GM18861 (cell line): Measurements from ENCODE around the gene AOPEP.

Experiments
- ATAC-seq: cut with Tn5 transposase; IDR thresholded peaks from one replicate; pipeline ENCODE4 v1.9.1; 2021; ENCODE audit not compliant: unreplicated experiment

Gene AOPEP

DNA sequence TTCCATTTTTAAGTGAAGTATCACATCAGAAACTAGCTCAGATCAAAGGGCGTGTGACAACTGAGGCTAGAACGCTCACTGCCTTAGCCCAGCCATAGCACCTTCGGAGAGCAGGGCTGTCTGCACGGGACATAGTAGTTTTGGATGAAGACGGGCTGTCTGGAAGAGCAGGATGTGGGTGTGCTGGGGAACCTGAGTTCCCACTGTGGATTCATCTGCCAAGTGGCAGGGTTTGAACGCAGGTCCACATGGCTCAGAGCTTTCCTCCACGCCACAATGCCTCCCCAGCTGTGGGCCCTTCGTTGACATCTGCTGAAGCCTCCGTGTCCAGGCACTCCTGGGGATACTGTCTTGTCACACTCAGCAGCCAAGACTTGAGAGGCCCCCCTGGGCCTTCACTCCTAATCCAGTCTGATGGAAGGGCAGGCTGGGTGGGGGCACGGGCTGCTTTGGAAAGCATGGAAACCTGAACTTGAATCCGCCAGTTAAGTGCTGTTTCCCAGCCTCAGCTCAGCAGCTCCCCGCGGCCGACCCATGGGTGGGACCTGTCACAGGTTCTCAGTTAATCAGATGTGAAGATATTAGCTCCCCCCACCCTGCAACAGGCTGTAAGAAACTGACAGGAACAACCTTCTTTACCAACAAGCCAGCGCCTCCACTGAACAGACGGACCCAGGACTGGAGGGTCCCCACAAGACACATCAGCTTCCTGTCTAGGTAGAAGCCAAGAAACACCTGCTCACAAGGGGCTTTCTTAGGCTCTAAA lies 362.9 kb downstream of the AOPEP start:
- ATAC-seq = no peak

DNA sequence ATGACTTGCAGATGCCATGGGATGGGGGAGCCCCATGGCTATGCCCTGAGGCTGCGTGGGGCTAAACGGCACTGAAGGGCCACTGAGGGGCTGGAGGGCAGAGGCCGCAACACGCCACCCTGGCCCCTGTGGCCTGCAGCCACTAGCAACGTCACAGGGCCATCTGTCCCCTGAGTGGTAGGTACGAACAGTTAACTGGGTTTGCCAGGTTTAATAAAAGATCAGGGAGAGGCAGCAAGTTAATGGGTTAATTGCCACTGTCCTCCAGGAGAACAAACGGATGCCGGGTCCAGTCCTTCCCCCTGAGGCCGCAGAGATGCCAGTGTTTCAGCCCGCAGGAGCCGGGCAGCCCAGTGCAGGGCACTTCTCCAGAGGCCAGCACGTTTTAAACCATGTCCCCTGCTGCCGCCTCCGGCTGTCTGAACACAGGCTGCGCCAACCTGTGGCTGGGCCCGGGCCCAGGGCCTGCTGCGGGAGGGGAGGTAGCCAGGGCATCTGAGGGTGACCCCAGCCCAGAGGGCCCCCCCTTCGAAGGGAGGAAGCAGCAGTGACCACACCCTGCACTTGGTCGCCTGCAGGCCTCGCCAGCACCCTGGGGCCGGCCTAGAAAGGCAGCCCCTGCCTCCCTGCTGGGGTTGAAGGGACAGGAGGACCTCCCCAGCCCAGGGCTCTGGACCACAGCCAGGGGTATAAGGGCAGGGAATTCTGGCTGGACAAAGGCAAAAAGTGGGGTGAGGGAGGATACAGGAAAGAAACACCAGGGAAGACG lies 363.7 kb downstream of the AOPEP start:
- no peak for ATAC-seq

DNA sequence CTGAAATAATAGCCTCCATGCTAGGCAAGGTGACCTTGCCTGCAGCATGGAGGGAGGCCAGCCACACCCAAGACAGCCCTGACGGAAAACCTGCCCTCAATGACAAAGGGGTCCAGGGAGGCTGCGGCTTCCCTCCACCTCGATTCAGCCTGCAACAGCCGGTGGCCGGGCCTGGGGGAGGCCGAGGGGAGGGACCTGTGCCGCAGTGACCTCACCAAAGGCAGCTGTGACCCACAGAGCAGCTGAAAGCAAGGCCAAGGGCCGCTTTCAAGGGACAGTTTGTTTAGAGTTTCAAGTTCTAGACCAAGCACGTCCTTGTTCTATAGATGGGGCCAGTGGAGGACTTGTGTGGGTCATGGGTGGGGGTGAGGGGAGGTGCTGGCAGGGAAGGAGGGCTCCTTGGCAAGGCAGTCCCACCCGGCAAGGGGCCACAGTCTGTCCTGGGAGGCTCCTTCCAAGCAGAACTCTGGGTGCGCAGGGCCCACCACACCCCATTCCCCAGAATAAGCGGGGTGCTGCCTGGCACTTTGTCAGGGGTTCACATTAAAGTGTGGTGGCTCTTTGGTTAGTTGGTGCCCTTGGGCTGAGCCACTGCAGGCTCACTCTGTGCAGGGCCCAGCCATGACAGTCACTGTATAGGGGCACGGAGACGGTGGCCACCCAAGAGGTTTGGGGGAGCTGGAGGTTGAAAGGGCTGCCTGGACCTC lies 364.5 kb downstream of the AOPEP start:
- no peak for ATAC-seq

DNA sequence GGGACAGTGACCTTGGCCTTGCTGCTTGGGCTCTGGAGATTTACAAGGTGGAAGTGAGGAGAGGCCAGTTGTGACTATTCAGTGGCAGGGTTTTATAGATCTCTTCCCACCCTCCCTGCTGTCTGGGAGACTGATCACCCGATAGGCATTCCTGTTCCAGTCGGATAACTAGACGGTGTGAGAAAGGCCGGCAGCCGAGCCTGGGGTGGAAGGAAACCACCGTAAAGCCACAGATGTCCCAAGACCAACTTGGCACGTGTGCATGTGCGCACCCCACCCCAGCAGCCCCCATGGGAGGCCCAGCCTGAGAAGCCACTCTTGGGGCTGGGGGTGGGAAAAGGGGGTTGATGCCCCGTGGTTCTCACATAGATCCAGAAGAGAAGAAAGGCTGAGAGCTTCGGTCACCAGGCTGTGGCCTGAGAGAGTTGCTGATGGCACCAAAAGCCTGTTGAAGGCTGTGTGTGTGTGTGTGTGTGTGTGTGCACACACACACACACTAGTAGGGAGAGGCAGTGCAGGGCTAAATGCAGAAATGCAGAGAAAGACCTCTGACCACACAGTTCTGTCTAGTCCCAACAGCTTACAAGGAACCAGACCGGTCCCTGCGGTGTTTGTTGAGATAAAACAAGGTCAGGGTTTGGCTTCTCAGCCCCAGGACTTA lies 365.2 kb downstream of the AOPEP start:
- no peak for ATAC-seq

DNA sequence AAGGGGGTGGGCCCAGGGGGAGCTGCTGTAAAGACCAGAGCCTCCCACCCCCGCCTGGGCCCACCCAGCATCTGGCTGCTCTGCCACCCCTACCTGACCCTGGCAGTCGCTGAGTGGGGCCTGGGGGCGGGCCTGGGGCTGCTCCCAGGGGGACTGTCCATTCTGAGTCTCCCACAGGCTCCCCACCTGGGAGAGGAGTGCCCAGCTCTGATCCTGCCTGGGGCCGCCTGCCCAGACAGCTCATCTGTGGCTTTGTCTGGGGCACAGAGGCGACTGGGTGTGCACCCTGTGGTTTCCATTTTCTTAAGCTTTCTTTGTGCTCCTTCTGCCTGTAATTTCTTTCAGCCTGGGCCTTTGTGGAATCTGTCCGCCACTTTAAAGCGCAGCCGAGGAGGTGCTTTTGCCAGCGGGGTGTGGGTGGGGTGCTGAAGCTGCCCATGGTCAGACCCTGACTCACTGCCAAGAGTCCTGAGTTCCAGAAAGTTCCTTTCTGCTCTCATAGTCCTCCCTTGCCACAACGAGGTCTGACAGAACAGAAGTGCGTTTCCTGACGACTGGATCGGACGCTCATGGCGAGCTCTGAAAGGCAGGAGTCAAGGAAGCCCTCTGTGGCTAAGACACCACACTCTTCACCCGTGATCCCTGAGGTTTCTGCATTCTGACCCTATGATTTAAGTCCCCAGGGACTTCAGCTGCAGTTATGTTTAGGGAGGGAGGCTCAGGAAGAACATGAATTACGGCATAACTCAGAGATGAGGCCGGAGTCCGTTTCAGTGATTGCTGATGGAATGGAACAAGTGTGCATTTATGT lies 366.0 kb downstream of the AOPEP start:
- no peak for ATAC-seq

DNA sequence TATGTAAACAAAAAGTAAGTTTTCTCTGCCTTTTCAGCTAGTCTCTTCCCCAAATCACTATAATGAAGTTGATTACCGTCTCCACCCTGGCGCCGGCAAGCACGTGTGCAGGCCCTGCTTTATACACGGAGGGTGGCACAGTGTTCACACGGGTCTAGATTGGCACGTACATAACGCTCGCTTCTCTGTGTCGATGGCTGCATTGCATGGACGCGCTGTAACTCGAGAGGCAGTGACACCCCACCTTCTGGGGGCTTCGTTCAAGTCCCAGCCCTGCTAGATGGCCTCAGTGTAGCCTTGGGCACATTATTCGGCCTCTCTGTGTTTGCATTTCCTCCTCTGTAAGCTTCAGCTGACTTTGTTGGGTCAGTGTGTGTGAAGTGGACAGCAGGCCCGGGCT lies 367.1 kb downstream of the AOPEP start:
- ATAC-seq = no peak

DNA sequence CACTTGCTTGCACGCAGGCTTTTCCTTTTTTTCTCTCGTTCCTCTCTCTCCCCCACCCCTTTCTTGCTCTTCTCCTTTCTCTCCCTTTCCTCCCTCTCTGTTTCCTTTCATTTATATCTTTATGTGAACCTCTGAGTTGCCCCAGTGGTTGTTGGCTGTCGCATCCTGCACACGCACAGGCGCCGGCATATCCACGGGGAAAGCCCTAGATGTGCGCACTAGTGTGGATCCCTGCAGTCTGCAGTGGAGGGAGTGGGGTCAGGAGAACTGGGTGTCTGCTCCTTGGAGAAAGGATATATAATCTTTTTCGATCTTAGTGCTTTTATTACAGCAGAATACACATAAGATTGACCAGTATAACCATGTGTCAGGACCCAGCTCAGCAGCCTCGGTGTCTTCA lies 367.5 kb downstream of the AOPEP start:
- no peak for ATAC-seq

DNA sequence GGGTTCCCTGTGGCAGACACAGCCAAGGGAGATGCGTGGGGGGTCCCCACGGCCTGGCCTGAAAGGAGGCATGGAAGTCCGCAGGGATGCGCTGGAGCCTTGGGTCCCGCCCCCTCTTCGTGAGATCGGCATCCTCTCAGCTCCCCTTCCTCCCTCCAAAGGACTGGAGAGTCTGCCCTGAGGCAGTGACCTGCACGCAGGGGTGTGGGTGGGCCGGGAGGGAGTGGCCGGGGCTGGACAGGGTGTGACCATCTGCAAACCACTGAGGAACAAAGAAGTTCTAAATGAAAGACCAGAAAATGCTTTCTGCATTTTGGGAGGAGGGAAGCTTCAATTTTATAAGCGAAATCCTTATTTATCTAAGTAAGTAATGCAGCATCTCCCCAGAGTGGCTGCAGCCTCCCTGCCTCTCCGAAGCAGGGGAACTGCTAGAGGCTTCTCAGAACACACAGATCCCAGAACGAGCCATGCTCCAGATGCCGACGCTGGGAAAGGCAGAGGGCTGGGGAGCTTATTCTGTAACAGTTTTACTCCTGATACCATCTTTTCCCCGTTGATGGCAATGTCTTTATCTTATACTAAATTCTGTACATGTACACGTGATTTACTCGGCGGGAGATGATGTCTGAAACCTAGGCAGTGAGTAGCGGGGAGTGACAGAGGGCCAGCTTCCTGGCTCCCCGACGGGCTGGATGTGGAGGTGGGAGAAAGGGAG lies 369.3 kb downstream of the AOPEP start:
- no peak for ATAC-seq

DNA sequence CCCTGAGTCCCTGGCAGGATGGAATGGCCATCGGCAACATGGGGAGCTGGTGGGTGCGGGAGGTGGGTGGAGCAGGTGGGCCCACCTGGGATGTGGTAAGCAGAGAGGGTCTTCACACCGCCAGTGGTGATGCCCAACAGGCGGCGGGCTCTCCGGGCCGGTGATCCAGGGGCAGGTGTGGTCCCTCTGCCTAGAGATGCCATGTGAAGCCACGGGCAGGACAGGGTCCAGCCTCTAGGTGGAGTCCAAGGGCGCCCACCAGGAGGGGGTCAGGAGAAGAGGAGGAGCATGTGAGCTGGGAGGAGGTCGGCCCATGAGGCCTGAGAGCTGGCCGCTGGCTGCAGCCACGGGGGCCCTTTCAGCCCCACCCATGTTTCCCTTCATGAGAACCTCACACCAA lies 369.9 kb downstream of the AOPEP start:
- no peak for ATAC-seq

DNA sequence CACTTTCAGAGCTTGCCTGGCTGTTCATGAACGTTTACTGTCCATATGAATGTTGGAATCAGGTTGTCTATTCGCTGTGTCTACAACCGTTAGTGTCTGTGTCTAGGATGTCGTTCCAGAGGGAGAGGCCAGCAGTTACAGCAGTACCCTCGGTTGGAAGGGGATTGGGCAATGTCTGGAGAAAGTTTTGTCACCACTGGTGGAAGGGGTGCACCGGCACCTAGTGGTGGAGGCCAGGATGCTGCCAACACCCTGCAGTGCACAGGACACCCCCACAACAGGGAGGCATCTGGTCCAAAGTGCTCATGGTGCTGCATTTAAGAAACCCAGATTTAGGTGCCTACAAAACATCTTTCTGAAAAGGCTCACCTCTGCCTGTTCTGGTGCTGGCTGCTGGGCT lies 370.3 kb downstream of the AOPEP start:
- no peak for ATAC-seq

DNA sequence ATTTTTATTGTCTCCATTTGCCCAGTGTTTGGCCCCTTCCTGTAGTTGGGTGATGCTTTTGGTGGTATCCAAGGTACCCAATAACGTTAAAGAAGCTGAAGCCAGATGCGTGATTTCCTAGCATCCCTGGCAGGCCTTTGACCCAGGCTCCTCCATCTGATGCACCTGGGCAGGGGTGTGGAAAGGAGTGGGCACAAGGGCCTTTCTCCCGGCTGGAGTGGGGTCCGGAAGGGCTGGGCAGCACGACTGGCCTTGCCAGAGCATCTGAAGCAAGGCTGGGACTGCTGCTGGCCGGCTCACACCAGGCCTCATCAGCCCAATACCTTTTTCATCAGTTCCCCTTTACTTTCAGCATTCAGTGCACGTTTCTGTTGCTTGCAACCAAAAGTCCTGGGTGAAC lies 370.8 kb downstream of the AOPEP start:
- ATAC-seq = no peak

DNA sequence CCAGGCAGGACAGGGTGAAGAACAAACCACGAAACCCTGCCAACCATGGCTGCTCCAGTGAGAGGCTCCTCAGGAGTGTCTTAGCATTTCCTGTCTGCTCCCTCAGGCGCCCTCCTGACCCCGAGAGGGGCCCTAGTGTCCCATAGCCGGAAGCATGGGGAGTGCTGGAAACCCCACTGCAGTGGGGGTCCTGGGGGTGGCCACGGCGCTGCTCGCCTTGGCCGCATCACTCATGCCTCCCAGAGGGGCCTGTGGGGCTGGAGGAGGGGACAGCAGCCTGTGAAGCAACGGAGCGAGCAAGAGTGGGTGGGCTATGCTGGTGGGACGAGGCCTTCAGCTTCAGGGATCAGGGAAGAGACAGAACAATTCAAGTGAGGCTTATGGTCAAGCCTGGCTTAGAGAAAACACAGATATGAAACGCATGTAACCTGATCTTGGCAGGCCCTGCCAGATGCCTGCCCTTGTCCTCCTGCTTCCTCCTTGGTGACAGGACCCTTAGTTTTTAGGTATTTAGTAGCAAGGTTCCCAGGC lies 372.0 kb downstream of the AOPEP start:
- no peak for ATAC-seq

DNA sequence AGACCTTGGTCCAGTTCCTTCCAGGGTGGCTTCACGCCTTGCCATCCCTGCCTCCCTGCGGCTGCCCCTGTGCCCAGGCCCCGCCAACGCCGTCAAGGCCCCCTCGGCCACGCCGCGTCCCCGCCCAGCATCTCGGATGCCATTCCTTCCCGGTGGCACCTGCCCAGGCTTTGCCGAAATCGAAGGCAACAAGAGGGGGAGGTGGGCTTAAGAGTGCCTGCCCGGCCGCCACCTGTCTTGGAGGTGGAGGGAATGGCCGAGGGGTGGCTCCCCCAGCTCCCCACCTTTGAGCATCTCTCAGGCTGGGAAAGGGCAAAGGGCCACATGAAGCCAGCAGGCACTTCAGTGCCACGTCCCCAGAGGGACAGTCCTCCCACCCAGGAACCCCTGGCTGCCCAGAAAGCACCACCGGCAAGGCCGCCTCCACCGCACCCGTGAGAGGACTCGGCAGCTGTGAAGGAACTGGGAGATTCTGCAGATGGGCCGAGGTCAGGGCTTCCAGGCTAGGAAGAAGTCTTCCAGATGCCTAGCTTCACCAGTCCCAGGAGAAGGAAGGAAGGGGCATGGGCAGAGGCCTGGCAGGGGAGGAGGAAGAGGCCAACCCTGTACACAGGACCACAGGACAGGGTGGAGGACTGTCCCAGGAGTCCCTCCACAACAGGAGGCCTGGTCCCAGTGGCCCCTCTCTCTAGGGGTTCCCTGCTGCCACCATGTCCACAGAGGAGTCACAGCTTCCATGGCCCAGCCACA lies 373.0 kb downstream of the AOPEP start:
- no peak for ATAC-seq

DNA sequence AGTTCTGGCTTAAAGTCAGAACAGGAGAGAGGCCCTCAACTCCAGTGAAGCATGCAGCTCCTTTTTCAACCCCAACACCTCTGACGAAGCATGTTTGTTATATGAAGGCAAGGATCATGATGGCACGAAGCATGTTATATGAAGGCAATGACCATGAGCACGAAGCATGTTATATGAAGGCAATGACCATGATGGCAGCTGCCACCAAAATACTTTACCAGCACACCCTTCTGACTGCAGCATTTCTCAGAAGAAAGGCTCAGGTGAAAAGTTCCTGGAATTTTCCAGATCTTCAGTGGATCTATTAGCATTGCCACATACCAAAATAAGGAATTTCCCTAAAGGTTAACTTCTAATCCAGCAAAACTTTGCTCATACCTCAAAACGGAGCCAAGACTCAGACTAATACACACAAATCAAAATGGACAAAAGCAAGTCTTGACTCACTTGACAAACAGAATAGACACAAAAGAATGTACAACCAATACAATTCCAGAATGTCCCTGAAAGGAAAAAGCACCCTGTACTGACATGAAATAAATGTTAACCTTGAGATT lies 373.6 kb downstream of the AOPEP start:
- ATAC-seq = no peak

DNA sequence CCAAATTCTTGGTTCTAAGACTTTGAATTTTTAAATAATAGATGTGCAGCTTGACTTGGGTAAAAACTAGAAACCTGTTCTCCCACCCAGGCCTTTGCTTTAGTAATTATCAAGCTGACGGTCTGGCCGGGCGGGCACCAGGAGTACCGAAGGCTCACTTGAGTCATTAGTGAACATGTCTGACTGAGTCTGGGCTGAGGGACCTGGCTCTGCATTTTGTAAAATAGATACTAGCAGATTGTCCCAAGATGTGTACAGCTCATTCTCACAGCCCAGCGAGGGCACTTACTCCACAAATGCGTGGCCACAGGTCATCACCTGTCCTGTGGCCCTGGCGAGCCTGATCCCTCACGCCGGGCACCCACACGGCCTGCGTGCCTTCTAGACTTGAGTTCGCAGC lies 374.8 kb downstream of the AOPEP start:
- ATAC-seq = no peak

DNA sequence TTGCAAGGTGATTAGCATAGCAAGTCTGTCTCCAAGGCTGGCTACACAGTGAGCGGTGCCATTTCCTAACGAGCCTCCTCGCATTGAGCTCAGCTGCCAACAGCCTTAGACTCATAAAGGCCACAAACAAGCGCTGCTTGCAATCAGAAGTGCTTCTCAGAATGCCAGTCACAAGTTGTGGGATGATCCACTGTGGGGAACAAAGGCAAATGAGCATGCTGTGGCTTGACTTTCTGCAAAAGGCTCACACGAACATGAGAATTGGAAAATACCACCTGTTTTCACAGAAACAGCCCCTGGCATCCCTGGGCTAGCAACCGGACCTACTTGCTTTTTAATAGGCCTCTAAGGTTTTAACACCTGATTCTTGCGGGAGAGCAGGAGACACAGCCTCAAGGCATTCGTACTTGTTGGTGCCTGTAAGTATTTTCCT lies 375.5 kb downstream of the AOPEP start:
- ATAC-seq = no peak

DNA sequence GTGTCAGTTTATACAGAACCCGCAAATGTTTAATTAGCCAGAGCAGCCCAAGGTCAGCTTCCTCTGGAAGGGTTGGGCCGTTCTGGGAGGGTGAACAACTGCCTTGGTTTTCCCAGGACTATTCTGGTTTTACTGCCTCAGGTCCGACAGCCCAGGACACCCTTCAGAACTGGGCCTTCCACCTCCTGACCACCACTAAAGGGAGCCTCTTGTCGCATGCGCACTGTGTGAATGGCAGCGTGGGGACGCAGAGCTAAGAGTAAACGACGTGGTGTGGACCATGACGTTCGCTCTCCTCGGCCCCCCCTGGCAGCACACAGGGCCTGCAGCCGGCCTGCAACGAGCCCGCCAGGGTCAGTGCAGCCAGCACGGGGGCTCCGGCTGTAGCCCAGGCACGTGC lies 376.1 kb downstream of the AOPEP start:
- no peak for ATAC-seq

DNA sequence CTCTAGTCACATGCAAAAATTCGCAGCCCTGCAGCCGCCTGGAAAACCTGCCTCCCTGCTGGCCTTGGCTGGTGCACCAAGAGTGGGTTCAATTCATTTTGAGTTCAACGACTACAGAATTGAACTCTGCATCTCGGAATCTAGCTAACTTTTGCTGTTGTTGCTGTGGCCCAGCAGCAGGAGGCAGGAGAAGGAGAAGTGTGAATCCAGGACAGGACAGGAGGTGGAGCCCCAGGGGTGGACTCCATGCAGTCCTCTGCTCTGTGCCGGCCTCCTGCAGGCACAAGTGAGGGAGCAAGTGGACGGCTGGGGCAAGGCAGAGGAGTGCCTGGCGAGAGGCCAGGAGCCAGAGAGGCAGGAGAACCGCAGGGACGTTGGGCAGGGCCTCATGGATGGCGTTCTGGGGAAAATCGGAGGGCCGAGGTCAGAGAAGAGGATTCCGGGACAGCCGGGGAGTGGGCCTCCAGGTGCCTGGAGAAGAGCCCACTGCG lies 376.8 kb downstream of the AOPEP start:
- ATAC-seq = no peak
